Nephron (organoid): ENCODE measurements around the gene TMEM89.

ENCODE experiments used
- H3K27ac Mint-ChIP-seq, 3 experiments: 2 replicates each; pipeline ENCODE4 v1.8.0; 2020; ENCODE audit warnings: mixed read lengths in 3 of 3, mild to moderate bottlenecking in 2 of 3, moderate library complexity in 1 of 3
- H3K27me3 Mint-ChIP-seq: 2 replicates; pipeline ENCODE4 v1.8.0; 2021; ENCODE audit warnings: low read depth, mild to moderate bottlenecking, moderate library complexity, mixed read lengths
- H3K36me3 Mint-ChIP-seq: 2 replicates; pipeline ENCODE4 v1.8.0; 2020; ENCODE audit warnings: low read depth, mixed read lengths
- H3K4me1 Mint-ChIP-seq: 2 replicates; pipeline ENCODE4 v1.8.0; 2020; ENCODE audit warnings: mixed read lengths
- H3K4me3 Mint-ChIP-seq, 3 experiments: 2 replicates each; pipeline ENCODE4 v1.8.0; 2020; ENCODE audit warnings: mild to moderate bottlenecking in 3 of 3, mixed read lengths in 3 of 3, moderate library complexity in 2 of 3
- H3K9me3 Mint-ChIP-seq: 2 replicates; pipeline ENCODE4 v1.8.0; 2020; ENCODE audit warnings: mixed read lengths
- CTCF ChIP-seq, 3 experiments: fragments of 200-600 bp; sonication (generic); IDR thresholded peaks; one replicate each; pipeline ENCODE4 v1.5.0; 2021; ENCODE audit warnings: antibody characterized with exemption in 3 of 3; ENCODE audit not compliant: unreplicated experiment in 3 of 3

TMEM89 gene

DNA sequence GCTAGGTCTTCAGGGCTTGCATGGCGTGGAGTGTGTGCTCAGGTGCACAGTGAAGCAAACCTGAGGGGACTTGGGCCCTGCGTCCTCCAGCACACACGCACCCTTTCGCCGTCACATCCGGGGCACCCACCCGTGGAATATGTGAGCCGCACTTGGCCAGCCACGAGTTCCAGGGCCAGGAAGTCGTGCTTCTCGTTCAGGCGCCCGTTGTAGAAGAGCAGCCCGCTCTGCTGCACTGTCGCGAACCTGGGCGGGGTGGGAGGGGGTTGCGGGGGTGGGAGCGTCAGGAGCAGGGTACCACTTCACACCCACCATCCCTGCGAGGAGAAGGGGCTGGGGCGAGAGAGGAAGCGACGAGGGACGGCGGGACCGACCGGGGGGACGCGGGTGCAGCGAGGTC lies 34.0 kb upstream of the TMEM89 start:
- H3K36me3 Mint-ChIP-seq, result peaks cover 6% of the 10 kb centered on the region
- peaks cover 3% of the 10 kb centered on the region for H3K9me3 Mint-ChIP-seq
- H3K4me3 Mint-ChIP-seq, result peak overlapping the region; percentile 43 to 78 (median 65)
- H3K27me3 Mint-ChIP-seq, result peaks cover 23% of the 10 kb centered on the region
- no peak overlapping the region for H3K27ac Mint-ChIP-seq
- H3K4me1 Mint-ChIP-seq, result no peaks in the 10 kb centered on the region
- TF ChIP-seq CTCF (IDR thresholded peaks at IDR 0.05; ENCODE audit: unreplicated experiment in 3 of 3), result no peak

DNA sequence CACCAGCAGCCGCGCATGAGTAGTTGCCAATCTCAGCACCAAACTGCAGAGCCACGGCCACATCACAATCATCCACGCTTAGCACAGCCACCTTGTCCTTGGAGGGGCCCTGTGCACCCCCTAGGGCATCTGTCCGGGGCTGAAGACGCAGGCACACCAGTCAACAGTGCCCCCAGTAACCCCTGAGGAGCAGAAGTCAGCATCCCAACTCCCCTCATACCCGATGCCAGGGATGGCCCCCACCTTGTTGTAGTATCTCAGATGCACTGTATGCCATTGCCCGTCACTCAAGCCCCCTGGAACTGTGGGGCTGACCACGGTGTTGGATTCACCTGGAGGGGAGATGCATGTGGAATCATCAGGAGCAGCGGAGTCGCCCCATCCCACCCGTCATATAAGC lies 33.5 kb upstream of the TMEM89 start:
- no peak for TF ChIP-seq CTCF (IDR thresholded peaks at IDR 0.05; ENCODE audit: unreplicated experiment in 3 of 3)
- Mint-ChIP-seq H3K9me3 (peaks cover 3% of the 10 kb centered on the region), H3K4me3 (peak overlapping the region; percentile 43 to 78 (median 65)), H3K4me1 (no peaks in the 10 kb centered on the region), H3K27ac (no peak overlapping the region), H3K27me3 (peaks cover 23% of the 10 kb centered on the region), H3K36me3 (peaks cover 6% of the 10 kb centered on the region)

DNA sequence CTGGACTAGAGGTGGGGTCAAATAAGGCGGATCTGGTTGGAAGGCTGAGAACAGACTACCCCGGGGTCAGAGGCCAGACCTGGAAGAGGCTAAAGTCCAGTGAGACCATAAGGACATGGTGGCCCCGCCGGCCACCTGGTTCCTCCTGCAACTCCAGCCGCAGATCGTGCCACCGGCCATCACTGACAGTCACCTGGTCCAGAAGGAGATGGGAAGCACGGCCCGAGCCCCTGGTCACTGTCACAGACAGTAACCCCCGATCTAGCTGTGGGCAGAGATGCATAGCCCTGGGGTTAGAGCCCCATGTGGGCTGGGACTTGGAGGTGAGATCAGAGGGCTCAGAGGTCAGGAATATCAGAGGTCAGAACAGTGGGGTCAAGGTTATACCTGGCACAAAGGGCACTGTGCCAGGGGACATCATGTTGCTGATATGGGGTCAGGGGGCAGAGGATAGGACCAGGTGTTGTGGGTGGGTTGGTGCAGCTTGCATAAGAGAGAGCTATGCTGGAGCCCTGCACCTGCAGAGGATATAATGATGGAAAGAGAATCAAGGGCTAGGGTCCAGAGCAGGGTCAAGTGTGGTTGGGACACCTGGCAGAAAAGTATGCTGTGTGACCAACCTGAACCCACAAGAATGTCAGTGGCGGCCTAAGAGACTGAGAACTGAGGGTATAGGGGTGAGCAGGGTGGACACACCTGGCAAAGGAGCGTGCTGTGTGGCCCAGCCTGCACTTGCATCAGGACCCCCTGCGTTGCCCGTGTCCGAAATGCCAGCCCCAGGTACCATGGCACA lies 31.6 kb upstream of the TMEM89 start:
- peaks cover 3% of the 10 kb centered on the region for H3K36me3 Mint-ChIP-seq
- H3K9me3 Mint-ChIP-seq, result no peaks in the 10 kb centered on the region
- H3K27ac Mint-ChIP-seq, result no peak overlapping the region
- H3K27me3 Mint-ChIP-seq, result peaks cover 22% of the 10 kb centered on the region
- no peaks in the 10 kb centered on the region for H3K4me1 Mint-ChIP-seq
- H3K4me3 Mint-ChIP-seq, result peak overlapping the region in 2 of 3 experiments; percentile 22 to 36
- no peak for TF ChIP-seq CTCF (IDR thresholded peaks at IDR 0.05; ENCODE audit: unreplicated experiment in 3 of 3)

DNA sequence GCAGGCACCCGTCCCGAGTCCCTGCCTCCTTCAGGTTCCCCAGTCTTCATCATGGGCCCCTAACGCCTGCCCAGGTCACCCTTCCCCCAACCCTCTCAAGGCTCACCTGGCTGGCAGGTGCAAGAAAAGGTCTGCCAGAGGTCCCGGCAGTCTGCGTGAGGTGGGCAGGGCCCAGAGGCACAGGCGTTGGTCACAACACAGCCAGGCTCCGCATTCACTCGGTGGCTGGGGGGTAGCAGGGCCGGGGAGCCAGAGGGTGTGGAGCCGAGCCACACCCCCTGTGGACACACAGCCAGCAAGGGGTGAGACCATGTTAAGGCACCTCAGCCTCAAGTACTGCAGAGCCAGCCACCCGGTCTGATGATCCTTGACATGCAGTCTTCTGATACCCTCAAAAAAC lies 30.2 kb upstream of the TMEM89 start:
- TF ChIP-seq CTCF (IDR thresholded peaks at IDR 0.05; ENCODE audit: unreplicated experiment in 3 of 3), result no peak
- H3K27ac Mint-ChIP-seq, result no peak overlapping the region
- H3K36me3 Mint-ChIP-seq, result peaks cover 3% of the 10 kb centered on the region
- peaks cover 17% of the 10 kb centered on the region for H3K27me3 Mint-ChIP-seq
- no peaks in the 10 kb centered on the region for H3K9me3 Mint-ChIP-seq
- H3K4me3 Mint-ChIP-seq, result no peak overlapping the region
- H3K4me1 Mint-ChIP-seq, result no peaks in the 10 kb centered on the region

GRCh38 chr3:48650723-48651122 lies 29.2 kb upstream of the TMEM89 start:
- TF ChIP-seq CTCF (IDR thresholded peaks at IDR 0.05; ENCODE audit: unreplicated experiment in 3 of 3), result no peak

More at GRCh38 chr3:48650723-48651122, 29.2 kb upstream of the TMEM89 start:
- Mint-ChIP-seq H3K27ac (no peak overlapping the region), H3K4me3 (no peak overlapping the region), H3K9me3 (no peaks in the 10 kb centered on the region), H3K36me3 (peaks cover 3% of the 10 kb centered on the region), H3K27me3 (peaks cover 17% of the 10 kb centered on the region), H3K4me1 (no peaks in the 10 kb centered on the region)
